ENCODE results near the gene GALNT10.

The GALNT10 gene

DNA sequence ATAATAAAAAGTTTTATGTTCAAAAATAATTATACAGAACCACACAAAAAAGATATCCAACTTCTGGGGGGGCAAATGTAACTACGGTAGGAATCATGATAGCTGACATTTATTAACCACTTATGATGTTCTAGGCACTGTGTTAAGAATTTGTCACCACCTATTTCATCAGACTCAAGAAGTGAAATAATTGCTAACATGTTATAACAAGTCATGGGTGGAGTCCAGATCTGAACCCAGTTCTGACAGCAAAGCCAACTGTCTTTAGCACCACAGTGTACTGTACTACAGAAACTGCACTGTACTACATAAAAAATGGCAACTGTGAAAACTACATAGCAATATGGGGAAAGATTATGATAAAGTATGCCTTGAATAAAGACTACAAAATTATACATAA is 252.3 kb downstream of the GALNT10 start:
- H3K4me3 ChIP-seq (replicated peaks in 1 of 2; ENCODE audit: low read depth in 2 of 2, low read length in 2 of 2): no peak overlapping the region

DNA sequence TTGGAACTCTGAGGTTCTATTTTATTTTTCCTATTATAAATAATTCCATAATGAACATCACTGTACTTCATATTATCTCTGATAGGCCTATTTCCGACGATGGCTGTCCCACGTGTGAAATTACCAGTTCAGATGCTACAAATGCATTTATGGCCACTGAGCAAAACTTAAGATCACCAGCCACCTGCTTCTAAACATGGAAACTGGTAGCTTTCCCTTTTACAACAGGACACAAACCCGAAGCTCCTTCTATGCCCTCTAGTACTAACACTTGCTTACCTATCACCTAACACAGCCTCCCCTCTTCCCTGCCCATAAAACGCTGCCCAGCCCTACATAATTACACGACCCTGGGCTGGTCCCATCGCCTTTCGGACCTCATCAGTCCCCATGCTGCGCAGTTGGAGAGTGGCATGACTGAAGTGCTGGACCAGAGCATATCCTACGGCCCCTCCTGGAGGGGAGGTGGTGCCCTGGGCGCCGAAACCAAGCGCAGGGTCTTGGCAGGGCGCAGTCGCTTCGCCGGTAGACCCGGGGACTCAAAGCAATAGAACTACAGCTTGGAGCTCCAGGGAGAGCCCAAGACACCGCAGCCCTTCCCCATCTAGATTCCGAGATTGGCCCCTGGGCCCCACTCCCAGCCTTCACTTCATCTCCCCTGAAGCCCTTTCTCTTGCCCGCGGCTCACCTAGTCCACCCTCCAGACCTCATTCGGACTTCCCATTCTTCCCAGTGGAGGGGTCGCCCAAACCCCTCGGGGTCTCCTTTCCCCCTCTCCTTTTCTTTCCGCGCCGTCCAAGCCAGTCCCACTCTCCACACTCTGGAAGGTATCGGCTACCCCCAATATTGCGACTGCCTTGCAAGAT is 254.3 kb downstream of the GALNT10 start:
- DNase-seq (ENCODE audit: low read depth in 2 of 2): no peak
- TF ChIP-seq, protein P1, sequence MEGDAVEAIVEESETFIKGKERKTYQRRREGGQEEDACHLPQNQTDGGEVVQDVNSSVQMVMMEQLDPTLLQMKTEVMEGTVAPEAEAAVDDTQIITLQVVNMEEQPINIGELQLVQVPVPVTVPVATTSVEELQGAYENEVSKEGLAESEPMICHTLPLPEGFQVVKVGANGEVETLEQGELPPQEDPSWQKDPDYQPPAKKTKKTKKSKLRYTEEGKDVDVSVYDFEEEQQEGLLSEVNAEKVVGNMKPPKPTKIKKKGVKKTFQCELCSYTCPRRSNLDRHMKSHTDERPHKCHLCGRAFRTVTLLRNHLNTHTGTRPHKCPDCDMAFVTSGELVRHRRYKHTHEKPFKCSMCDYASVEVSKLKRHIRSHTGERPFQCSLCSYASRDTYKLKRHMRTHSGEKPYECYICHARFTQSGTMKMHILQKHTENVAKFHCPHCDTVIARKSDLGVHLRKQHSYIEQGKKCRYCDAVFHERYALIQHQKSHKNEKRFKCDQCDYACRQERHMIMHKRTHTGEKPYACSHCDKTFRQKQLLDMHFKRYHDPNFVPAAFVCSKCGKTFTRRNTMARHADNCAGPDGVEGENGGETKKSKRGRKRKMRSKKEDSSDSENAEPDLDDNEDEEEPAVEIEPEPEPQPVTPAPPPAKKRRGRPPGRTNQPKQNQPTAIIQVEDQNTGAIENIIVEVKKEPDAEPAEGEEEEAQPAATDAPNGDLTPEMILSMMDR (IDR thresholded peaks at IDR 0.05; ENCODE audit: low read depth, low read length): no peak

More for the DNA sequence above, 252.3 kb downstream of the GALNT10 start:
- no peak for DNase-seq (ENCODE audit: low read depth in 2 of 2)
- TF ChIP-seq, protein P1 (IDR thresholded peaks at IDR 0.05; ENCODE audit: low read depth, low read length): no peak

DNA sequence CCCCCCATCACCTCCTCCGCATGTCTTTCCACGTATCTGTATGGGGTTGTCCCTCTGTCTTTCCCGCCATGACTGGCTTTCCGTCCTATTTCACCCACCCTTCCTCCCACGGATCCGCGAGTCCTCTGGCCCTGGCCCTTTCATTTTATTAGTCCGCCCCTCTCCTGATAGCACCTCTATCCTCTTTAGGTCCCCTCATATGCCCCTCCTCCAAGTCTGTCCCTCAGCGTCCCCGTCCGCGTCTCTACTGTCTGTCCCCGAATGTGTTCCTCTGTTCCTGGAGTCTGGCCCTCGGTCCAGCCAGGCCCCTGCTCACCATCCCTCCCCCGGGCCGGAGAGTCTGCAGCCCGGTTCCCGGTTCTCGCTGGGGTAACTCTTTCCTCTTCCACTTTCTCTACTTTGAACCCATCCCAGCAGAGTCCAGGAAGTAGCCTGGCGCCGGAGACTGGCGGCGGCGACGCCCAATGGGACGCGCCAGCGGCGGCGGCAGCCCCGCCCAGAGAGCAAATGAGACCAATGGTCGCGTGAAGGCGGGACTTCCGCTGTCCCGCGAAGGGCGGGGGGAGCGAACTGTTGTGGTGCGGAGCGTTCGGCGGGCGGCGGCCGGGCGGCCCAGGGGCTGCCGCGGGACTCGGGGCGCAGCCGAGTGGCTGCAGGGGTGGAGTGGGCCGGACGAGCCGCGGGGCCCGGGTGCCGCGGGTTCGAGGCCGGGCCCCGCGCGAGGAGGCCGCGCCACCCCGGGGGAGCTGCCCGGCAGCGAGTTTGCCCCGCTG is 255.1 kb downstream of the GALNT10 start, which contains the start of gene SAP30L:
TSS of gene SAP30L (plus strand) at position 576 of the 773 bp plus-strand sequence. CDS start 608 bp downstream, outside the sequence.
- TF ChIP-seq, protein P1 (IDR thresholded peaks at IDR 0.05; ENCODE audit: low read depth, low read length): no peak
- H3K4me3 ChIP-seq (replicated peaks in 1 of 2; ENCODE audit: low read depth in 2 of 2, low read length in 2 of 2): peak within 1 kb of the TSS; percentile 74 to 94
- DNase-seq (ENCODE audit: low read depth in 2 of 2): peak; percentile 92 to 96

More for the DNA sequence above, 254.3 kb downstream of the GALNT10 start:
- peak overlapping the region; percentile 69 to 94 for H3K4me3 ChIP-seq (replicated peaks in 1 of 2; ENCODE audit: low read depth in 2 of 2, low read length in 2 of 2)

DNA sequence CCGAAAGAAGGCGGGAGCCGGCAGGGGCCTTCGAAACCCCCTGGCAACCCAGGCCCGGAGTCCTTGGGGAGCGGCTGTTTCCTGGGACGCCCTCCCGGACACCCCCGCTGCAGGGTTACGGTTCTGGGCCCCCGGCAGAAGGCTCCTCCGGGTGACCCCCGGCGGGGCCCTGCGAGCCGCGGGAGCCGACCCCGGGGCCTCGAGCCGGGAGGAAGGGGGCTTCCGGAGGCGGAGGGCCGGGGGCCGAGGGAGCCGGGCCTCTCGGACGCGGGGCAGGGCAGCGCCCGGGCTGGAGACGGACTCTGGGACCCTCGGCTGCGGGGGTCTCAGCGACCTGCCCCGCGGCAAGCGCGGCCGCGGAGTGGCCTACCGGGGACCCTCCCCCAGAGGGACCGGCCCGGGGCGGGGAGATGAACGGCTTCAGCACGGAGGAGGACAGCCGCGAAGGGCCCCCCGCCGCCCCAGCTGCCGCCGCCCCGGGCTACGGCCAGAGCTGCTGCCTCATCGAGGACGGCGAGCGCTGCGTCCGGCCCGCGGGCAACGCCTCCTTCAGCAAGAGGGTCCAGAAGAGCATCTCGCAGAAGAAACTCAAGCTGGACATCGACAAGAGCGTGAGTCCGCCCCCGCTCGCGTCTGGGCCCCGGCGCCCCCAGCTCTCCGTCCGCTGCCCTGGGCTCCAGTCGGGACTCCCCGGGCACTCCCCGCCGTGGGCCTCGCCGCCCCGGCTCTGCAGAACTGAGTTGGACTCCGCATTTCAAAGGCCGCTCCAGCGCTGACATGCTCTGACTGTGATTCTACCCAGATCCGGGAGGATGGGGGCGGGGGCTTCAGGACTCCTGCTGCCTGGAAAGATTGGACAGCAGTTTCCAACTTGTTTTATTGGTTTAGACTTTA is 255.9 kb downstream of the GALNT10 start:
- peak overlapping the region; percentile 74 to 94 for H3K4me3 ChIP-seq (replicated peaks in 1 of 2; ENCODE audit: low read depth in 2 of 2, low read length in 2 of 2)
- TF ChIP-seq, protein P1 (IDR thresholded peaks at IDR 0.05; ENCODE audit: low read depth, low read length): no peak
- DNase-seq (ENCODE audit: low read depth in 2 of 2): peak; percentile 58 to 73

DNA sequence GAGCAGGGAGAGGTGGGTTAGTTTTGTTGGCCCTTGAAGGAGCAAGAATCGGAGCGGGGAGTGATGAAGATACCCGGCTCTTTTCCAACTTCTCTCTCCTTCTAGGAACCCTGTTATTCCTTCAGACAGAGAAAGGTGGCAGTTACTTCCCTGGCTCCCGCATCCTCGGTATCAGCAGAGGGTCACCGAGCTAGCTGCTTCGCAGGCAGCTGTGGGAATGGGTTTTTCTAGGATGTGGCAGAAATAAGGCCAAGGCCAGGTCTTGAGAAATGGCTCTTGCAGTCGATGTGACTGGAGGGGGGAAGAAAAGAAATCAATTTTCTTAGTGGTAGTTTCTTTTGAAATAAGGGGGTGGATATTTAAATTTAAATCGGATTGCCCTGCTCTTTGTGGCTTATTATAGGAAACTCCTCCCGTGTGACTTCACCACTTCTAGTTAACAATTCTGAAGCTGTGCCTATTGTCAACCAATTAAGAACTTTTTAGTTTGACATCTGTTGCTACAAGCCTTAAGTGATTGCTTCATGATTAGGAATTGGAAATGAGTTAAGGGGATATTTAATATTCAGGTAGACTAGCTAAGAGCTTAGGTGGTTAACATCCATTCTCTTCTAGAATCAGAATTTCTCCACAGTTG is 256.7 kb downstream of the GALNT10 start:
- H3K4me3 ChIP-seq (replicated peaks in 1 of 2; ENCODE audit: low read depth in 2 of 2, low read length in 2 of 2): peak overlapping the region; percentile 74 to 94
- TF ChIP-seq, protein P1 (IDR thresholded peaks at IDR 0.05; ENCODE audit: low read depth, low read length): no peak

More for the DNA sequence above, 256.7 kb downstream of the GALNT10 start:
- no peak for DNase-seq (ENCODE audit: low read depth in 2 of 2)

Data from cardiac fibroblast (primary cell).